ENCODE measurements around the gene EYA2.
"Not testable (repeated sequence)": the region's sequence is repeated elsewhere in the genome, so short reads cannot be mapped to it uniquely, and the experiment has no call there.

The EYA2 gene

GRCh38 chr20:47191074-47191673 lies 296.5 kb downstream of the EYA2 start:
- DNase-seq: no peak

- no peak for DNase-seq
Observed at GRCh38 chr20:47191956-47192355, 297.3 kb downstream of the EYA2 start.

- DNase-seq: no peak
Observed at GRCh38 chr20:47195573-47195972, 300.9 kb downstream of the EYA2 start.

GRCh38 chr20:47196091-47197081 lies 301.7 kb downstream of the EYA2 start:
- peak; percentile 56 for DNase-seq

GRCh38 chr20:47198254-47198671 lies 303.6 kb downstream of the EYA2 start:
- no peak for DNase-seq

- no peak for DNase-seq
Observed at GRCh38 chr20:47198996-47199552, 304.4 kb downstream of the EYA2 start.

- no peak for DNase-seq
Observed at GRCh38 chr20:47201074-47201730, 306.6 kb downstream of the EYA2 start.

- no peak for DNase-seq
Observed at GRCh38 chr20:47202733-47203667, 308.4 kb downstream of the EYA2 start.

GRCh38 chr20:47204008-47204849 lies 309.6 kb downstream of the EYA2 start:
- DNase-seq: no peak

- DNase-seq: not testable (repeated sequence)
Observed at GRCh38 chr20:47204850-47205122, 310.1 kb downstream of the EYA2 start.

- DNase-seq: peak; percentile 79
Observed at GRCh38 chr20:47205577-47206123, 311.0 kb downstream of the EYA2 start.

GRCh38 chr20:47206552-47206951 lies 311.9 kb downstream of the EYA2 start:
- DNase-seq: not testable (repeated sequence)

GRCh38 chr20:47206962-47207641 lies 312.5 kb downstream of the EYA2 start:
- DNase-seq: no peak

- DNase-seq: no peak
Observed at GRCh38 chr20:47208534-47209174, 314.0 kb downstream of the EYA2 start.

- DNase-seq: no peak
Observed at GRCh38 chr20:47209982-47210381, 315.3 kb downstream of the EYA2 start.

- DNase-seq: no peak
Observed at GRCh38 chr20:47210470-47210869, 315.8 kb downstream of the EYA2 start.

GRCh38 chr20:47211036-47211435 lies 316.4 kb downstream of the EYA2 start:
- DNase-seq: no peak

- no peak for DNase-seq
Observed at GRCh38 chr20:47212606-47213207, 318.1 kb downstream of the EYA2 start.

- DNase-seq: no peak
Observed at GRCh38 chr20:47213966-47214365, 319.3 kb downstream of the EYA2 start.
